ENCODE results near the gene HECTD4.
"Not testable (repeated sequence)": the region's sequence is repeated elsewhere in the genome, so short reads cannot be mapped to it uniquely, and the experiment has no call there.

The HECTD4 gene

GRCh38 chr12:112164011-112164660 is 218.1 kb downstream of the HECTD4 start:
- in situ Hi-C loops (cut with MboI; ENCODE audit: low sequenced_read_pairs), result no loop called here

DNA sequence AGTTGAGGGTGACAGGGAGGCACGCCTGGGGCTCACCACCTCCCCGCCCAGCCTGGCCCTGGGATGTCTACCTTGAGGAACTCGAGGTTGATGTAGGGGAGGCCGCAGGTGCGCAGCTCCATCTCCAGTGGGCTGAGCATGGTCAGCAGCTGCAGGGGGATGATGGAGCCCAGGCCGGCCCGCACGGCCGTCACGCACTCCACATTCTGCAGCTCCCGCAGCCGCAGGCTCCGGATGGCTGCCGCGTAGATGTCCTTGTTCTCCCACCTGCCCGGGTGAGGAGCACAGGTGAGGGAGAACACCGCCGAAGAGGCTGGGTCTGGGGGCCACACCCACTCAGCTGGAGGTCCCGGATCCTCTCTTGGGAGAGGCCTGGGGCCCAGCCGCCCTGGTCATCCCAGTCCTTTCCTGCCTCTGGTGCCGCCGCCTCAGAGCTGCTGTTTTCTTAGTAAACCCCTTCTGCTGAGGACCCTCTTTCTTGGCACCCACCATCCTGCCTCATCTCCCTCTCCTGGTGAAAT is 218.7 kb downstream of the HECTD4 start:
- in situ Hi-C loops (cut with MboI; ENCODE audit: low sequenced_read_pairs), result no loop called here

GRCh38 chr12:112163056-112163455 is 219.2 kb downstream of the HECTD4 start:
- in situ Hi-C loops (cut with MboI; ENCODE audit: low sequenced_read_pairs), result no loop called here

DNA sequence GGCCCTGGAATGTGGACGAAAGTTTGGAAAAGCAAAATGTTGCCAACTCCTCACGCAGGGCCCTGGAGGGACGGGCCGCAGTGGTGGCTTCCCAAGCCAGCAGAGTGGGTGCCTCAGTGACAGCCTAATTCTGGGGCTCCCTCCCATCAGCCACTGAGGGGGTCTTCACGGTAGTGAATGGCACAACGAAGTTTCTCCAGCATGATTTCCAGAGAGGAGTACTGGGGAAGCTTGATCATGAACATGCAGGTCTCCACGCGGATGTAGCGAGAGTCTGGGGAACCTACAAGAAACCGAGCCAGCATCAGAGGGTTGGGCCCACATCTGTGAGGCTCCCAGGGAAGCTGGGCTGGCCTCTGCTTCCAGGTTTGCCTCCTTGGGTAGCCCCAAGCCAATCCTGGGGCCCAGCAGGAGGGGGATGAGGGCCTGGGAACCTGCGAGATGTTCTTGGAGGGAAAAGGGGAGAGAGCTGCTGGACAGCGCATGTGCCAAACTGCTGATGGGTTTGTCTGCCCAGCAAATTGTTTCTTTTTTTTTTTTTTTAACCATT is 219.9 kb downstream of the HECTD4 start:
- in situ Hi-C loops (cut with MboI; ENCODE audit: low sequenced_read_pairs), result no loop called here

DNA sequence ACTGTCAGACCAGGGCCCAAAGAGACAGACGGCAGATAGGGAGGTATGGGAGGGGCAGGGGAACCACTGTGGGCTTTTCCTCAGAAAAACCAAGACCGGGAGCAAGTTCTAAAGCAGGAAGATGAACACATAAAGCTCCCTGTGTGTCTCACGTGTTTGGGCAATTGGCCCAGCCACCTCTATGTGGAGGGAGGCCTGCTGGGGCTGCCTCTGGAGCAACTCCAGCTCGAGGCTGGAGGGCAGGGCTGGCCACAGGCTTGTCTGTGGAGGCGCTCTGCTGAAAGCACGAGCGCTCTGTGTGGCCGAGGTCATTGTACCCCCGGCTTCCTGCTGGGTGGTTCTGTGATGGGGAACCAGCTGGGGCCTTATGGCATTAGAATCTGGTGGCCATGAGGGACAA is 220.5 kb downstream of the HECTD4 start:
- in situ Hi-C loops (cut with MboI; ENCODE audit: low sequenced_read_pairs), result no loop called here

- in situ Hi-C loops (cut with MboI; ENCODE audit: low sequenced_read_pairs), result no loop called here
These were observed 221.6 kb downstream of the HECTD4 start for GRCh38 chr12:112160611-112161010.

GRCh38 chr12:112159146-112159541 is 223.1 kb downstream of the HECTD4 start:
- in situ Hi-C loops (cut with MboI; ENCODE audit: low sequenced_read_pairs), result no loop called here

DNA sequence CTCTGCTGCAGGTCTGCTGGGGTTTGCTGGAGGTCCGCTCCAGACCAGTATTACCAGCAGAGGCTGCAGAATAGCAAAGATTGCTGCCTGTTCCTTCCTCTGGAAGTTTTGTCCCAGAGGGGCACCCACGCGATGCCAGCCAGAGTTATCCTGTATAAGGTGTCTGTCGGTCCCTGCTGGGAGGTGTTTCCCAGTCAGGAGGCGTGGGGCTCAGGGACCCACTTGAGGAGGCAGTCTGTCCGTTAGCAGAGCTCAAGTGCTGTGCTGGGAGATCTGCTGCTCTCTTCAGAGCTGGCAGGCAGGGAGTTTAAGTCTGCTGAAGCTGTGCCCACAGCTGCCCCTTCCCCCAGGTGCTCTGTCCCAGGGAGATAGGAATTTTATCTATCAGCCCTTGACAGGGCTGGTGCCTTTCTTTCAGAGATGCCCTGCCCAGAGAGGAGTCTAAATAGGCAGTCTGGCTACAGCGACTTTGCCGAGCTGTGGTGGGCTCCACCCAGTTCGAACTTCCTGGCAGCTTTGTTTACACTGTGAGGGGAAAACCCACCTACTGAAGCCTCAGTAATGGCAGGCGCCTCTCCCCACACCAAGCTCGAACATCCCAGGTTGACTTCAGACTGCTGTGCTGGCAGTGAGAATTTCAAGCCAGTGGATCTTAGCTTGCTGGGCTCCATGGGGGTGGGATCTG is 223.6 kb downstream of the HECTD4 start:
- in situ Hi-C loops (cut with MboI; ENCODE audit: low sequenced_read_pairs), result not testable (repeated sequence)

- in situ Hi-C loops (cut with MboI; ENCODE audit: low sequenced_read_pairs), result no loop called here
These were observed 228.4 kb downstream of the HECTD4 start for GRCh38 chr12:112153893-112154219.

DNA sequence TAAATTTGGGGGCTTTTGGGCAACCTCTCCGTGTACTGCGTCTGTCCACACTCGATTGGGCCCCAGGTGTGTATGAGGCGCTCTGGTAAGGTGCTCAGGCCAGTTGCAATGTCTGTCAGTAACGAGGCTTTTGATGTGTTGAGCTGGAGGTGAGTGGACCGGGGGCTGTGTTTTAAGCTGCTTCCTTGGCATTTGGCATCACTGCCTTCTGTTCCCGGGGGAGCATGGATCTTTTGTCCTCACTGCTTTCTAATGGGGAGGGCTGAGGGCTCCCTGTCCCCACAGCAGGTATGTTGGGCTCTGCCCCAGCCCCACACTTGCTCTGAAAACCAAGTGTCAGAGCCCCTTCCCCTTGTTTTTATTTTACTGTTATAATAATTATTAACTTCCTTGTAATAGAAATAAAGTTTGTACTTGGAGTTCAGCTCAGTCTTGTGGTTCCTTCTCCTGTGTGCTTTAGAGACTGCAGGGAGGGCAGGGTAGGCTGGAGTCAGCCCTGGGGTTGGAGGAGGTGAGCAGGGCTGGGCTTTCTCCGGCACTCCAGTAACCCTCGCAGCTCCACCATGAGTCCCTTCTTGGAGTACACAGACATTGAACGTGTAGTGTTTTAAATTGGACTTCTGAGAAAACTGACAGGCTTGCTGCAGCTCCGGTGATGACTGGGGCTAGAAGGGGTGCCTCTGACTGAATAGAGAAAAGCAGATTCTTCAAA is 228.9 kb downstream of the HECTD4 start:
- in situ Hi-C loops (cut with MboI; ENCODE audit: low sequenced_read_pairs), result no loop called here

GRCh38 chr12:112151766-112152541 is 230.3 kb downstream of the HECTD4 start:
- in situ Hi-C loops (cut with MboI; ENCODE audit: low sequenced_read_pairs), result no loop called here

GRCh38 chr12:112149596-112149995 is 232.6 kb downstream of the HECTD4 start:
- in situ Hi-C loops (cut with MboI; ENCODE audit: low sequenced_read_pairs), result no loop called here

GRCh38 chr12:112148031-112148513 is 234.2 kb downstream of the HECTD4 start:
- in situ Hi-C loops (cut with MboI; ENCODE audit: low sequenced_read_pairs), result no loop called here

GRCh38 chr12:112146123-112146522 is 236.1 kb downstream of the HECTD4 start:
- in situ Hi-C loops (cut with MboI; ENCODE audit: low sequenced_read_pairs), result no loop called here

- in situ Hi-C loops (cut with MboI; ENCODE audit: low sequenced_read_pairs), result no loop called here
These were observed 241.5 kb downstream of the HECTD4 start for GRCh38 chr12:112140728-112141127.

GRCh38 chr12:112134731-112135130 is 247.5 kb downstream of the HECTD4 start:
- in situ Hi-C loops (cut with MboI; ENCODE audit: low sequenced_read_pairs), result no loop called here

- in situ Hi-C loops (cut with MboI; ENCODE audit: low sequenced_read_pairs), result no loop called here
These were observed 248.8 kb downstream of the HECTD4 start for GRCh38 chr12:112133418-112133817.

DNA sequence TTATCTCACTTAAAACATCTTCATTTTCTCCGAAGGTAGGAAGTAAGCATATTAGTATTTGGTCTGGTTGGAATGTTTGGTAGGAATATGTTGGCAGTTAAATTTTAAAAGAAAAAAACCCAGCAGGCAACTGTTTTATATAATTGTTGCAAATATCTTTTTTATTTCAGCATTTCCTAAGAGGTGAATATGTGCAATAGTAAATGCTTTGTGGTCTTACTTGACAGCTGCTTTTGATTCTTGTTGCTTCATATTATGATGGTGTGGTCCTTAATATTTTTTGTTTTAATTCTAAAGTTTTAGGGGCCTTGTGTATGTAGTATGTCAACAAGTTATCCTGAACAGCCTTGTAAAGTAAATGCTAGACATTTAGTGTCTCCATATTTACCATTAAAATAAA is 250.5 kb downstream of the HECTD4 start:
- in situ Hi-C loops (cut with MboI; ENCODE audit: low sequenced_read_pairs), result no loop called here

GRCh38 chr12:112130441-112130998 is 251.7 kb downstream of the HECTD4 start:
- in situ Hi-C loops (cut with MboI; ENCODE audit: low sequenced_read_pairs), result no loop called here

GRCh38 chr12:112126911-112127310 is 255.3 kb downstream of the HECTD4 start:
- in situ Hi-C loops (cut with MboI; ENCODE audit: low sequenced_read_pairs), result no loop called here
